ENCODE results near the gene LENG8. TPM values are rescaled to one million over a fixed set of nuclear protein-coding genes. Genes with fewer than 3 reads are reported as not detected.

The LENG8 gene
- total and polyA plus RNA-seq, 2 of the 8 experiments (the other 6 are each of a cell fraction or from before 2014, with no cell fraction given), result 62.2 to 108 TPM

GRCh38 chr19:54418030-54418929, 30.7 kb upstream of the LENG8 start (continued):
- no peak for TF ChIP-seq TBP (IDR thresholded peaks at IDR 0.05; ENCODE audit: low read depth, low read length)
- no peak for TF ChIP-seq RFX5 (IDR thresholded peaks at IDR 0.05; ENCODE audit: borderline replicate concordance, low read depth, low read length)
- no peak for TF ChIP-seq TCF12 (IDR thresholded peaks at IDR 0.05; ENCODE audit: low read depth, low read length)
- no peak for TF ChIP-seq YY1 (IDR thresholded peaks at IDR 0.05; ENCODE audit: low read depth, low read length)
- TF ChIP-seq KDM4A (IDR thresholded peaks at IDR 0.05; ENCODE audit: low read depth, low read length, severe bottlenecking), result no peak
- no peak for TF ChIP-seq PHF8 (conservative IDR thresholded peaks at IDR 0.05; ENCODE audit: low read depth, low read length)
- TF ChIP-seq, protein P1, sequence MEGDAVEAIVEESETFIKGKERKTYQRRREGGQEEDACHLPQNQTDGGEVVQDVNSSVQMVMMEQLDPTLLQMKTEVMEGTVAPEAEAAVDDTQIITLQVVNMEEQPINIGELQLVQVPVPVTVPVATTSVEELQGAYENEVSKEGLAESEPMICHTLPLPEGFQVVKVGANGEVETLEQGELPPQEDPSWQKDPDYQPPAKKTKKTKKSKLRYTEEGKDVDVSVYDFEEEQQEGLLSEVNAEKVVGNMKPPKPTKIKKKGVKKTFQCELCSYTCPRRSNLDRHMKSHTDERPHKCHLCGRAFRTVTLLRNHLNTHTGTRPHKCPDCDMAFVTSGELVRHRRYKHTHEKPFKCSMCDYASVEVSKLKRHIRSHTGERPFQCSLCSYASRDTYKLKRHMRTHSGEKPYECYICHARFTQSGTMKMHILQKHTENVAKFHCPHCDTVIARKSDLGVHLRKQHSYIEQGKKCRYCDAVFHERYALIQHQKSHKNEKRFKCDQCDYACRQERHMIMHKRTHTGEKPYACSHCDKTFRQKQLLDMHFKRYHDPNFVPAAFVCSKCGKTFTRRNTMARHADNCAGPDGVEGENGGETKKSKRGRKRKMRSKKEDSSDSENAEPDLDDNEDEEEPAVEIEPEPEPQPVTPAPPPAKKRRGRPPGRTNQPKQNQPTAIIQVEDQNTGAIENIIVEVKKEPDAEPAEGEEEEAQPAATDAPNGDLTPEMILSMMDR (IDR thresholded peaks at IDR 0.05; ENCODE audit: control extremely low read depth in 1 of 3, insufficient read depth in 1 of 3, low read depth in 1 of 3, low read length in 3 of 3), result no peak

All from H1 (cell line).